Endodermal cell (in vitro differentiated cells): Measurements from ENCODE around the gene RYK. TPM values are rescaled to one million over a fixed set of nuclear protein-coding genes. Genes with fewer than 3 reads are reported as not detected.
"Not testable (repeated sequence)": the region's sequence is repeated elsewhere in the genome, so short reads cannot be mapped to it uniquely, and the experiment has no call there.

ENCODE experiments used
- DNase-seq: peaks from one replicate; pipeline ENCODE4 v3.0.0-alpha.2; 2017
- H3K27ac ChIP-seq: 2 replicates; pipeline ENCODE4 v1.5.1; 2013; ENCODE audit warnings: mild to moderate bottlenecking, low read depth, low read length, moderate library complexity
- H3K27me3 ChIP-seq: 2 replicates; pipeline ENCODE4 v1.6.1; 2013; ENCODE audit warnings: mild to moderate bottlenecking, low read length, moderate library complexity; ENCODE audit not compliant: insufficient read depth, control insufficient read depth, poor library complexity, severe bottlenecking
- H3K36me3 ChIP-seq: 2 replicates; pipeline ENCODE4 v1.7.0; 2013; ENCODE audit warnings: mild to moderate bottlenecking, low read length, moderate library complexity; ENCODE audit not compliant: control insufficient read depth, insufficient read depth
- H3K4me1 ChIP-seq: one replicate; pipeline ENCODE4 v1.7.0; 2013; ENCODE audit warnings: low read length; ENCODE audit not compliant: control insufficient read depth, insufficient read depth
- H3K4me3 ChIP-seq: 2 replicates; pipeline ENCODE4 v1.5.1; 2013; ENCODE audit warnings: mild to moderate bottlenecking, low read length, moderate library complexity
- H3K9ac ChIP-seq: 2 replicates; pipeline ENCODE4 v1.6.1; 2013; ENCODE audit warnings: mild to moderate bottlenecking, low read length, moderate library complexity; ENCODE audit not compliant: poor library complexity, severe bottlenecking; ENCODE audit errors: extremely low read depth
- H3K9me3 ChIP-seq: 2 replicates; pipeline ENCODE4 v1.6.1; 2013; ENCODE audit warnings: mild to moderate bottlenecking, low read length, moderate library complexity; ENCODE audit not compliant: control insufficient read depth
- H3K27ac Mint-ChIP-seq: 2 replicates; pipeline ENCODE4 v1.8.0; 2020; ENCODE audit warnings: mixed read lengths
- H3K27me3 Mint-ChIP-seq: 2 replicates; pipeline ENCODE4 v1.8.0; 2021; ENCODE audit warnings: mild to moderate bottlenecking, mixed read lengths; ENCODE audit not compliant: insufficient read depth
- H3K36me3 Mint-ChIP-seq: 2 replicates; pipeline ENCODE4 v1.8.0; 2020; ENCODE audit warnings: low read depth, mixed read lengths
- H3K4me1 Mint-ChIP-seq: 2 replicates; pipeline ENCODE4 v1.8.0; 2020; ENCODE audit warnings: mixed read lengths
- H3K4me3 Mint-ChIP-seq: 2 replicates; pipeline ENCODE4 v1.8.0; 2020; ENCODE audit warnings: mild to moderate bottlenecking, moderate library complexity, mixed read lengths
- H3K9me3 Mint-ChIP-seq: 2 replicates; pipeline ENCODE4 v1.8.0; 2020; ENCODE audit warnings: mild to moderate bottlenecking, mixed read lengths
- CTCF ChIP-seq: fragments of 200-600 bp; sonication (generic); conservative IDR thresholded peaks from 2 replicates; pipeline ENCODE4 v1.5.0; 2021; ENCODE audit warnings: antibody characterized with exemption, mild to moderate bottlenecking
- WGBS, 2 experiments: methylation state at CpG; one replicate each; pipeline versions ENCODE4 v1.1.5 to v1.1.7; 2013; ENCODE audit warnings: missing lambda C conversion rate in 2 of 2, mixed read lengths in 1 of 2; ENCODE audit not compliant: insufficient coverage in 1 of 2, insufficient read length in 1 of 2; 5-methylcytosine and 5-hydroxymethylcytosine counted together
- total RNA-seq, 2 donors: library from RNA; stranded (reverse); fragmentation: NEBNext Ultra II Directional in 1 of 2; extraction: Animal tissue kit (Norgen Biotek cat#: 25700) in 1 of 2; gene quantifications; 2 replicates in 1 of 2; 3 replicates in 1 of 2; pipeline ENCODE4 v1.2.1, GENCODE V29; 2021

RYK gene
- total RNA-seq, 2 donors from 2014 or later = 79.2 to 85.5 TPM

GRCh38 chr3:134201201-134202130 lies 49.2 kb downstream of the RYK start:
- Mint-ChIP-seq H3K4me3 (no peak overlapping the region), H3K4me1 (peaks cover under 1% of the 10 kb centered on the region), H3K9me3 (peaks cover 7% of the 10 kb centered on the region), H3K27ac (no peak overlapping the region), H3K27me3 (no peaks in the 10 kb centered on the region), H3K36me3 (peaks cover 42% of the 10 kb centered on the region)
- Histone ChIP-seq H3K36me3 (peaks cover 74% of the 10 kb centered on the region), H3K9ac (no peak overlapping the region), H3K27ac (no peak overlapping the region), H3K27me3 (no peaks in the 10 kb centered on the region), H3K4me1 (no peaks in the 10 kb centered on the region), H3K4me3 (no peak overlapping the region), H3K9me3 (peaks cover 15% of the 10 kb centered on the region)
- DNase-seq = no peak
- TF ChIP-seq CTCF = no peak
- WGBS, 2 experiments = 96 to 100% methylated on average over 6 to 8 of the region's 8 CpGs

GRCh38 chr3:134199880-134200279 lies 50.8 kb downstream of the RYK start:
- not testable (repeated sequence) for H3K4me3 ChIP-seq, H3K27me3 ChIP-seq, DNase-seq, H3K4me1 Mint-ChIP-seq, H3K4me3 Mint-ChIP-seq, H3K27ac ChIP-seq, H3K27ac Mint-ChIP-seq, H3K4me1 ChIP-seq, H3K9ac ChIP-seq, H3K9me3 Mint-ChIP-seq, H3K27me3 Mint-ChIP-seq
- Histone ChIP-seq H3K9me3 (peaks cover 15% of the 10 kb centered on the region), H3K36me3 (peaks cover 70% of the 10 kb centered on the region)
- WGBS, 2 experiments = 91 to 100% methylated on average over 1 to 8 of the region's 8 CpGs
- H3K36me3 Mint-ChIP-seq = peaks cover 54% of the 10 kb centered on the region

GRCh38 chr3:134199240-134199639 lies 51.4 kb downstream of the RYK start:
- 94 to 100% methylated on average over 1 to 3 of the region's 3 CpGs for WGBS, 2 experiments
- Mint-ChIP-seq H3K27ac (peak overlapping the region; percentile 41), H3K4me3 (no peak overlapping the region), H3K27me3 (no peaks in the 10 kb centered on the region), H3K36me3 (peaks cover 61% of the 10 kb centered on the region), H3K9me3 (peaks cover 7% of the 10 kb centered on the region), H3K4me1 (no peaks in the 10 kb centered on the region)
- H3K9me3 ChIP-seq = peaks cover 15% of the 10 kb centered on the region
- peak overlapping the region; percentile 19 for H3K27ac ChIP-seq
- H3K36me3 ChIP-seq = peaks cover 72% of the 10 kb centered on the region
- no peaks in the 10 kb centered on the region for H3K4me1 ChIP-seq
- TF ChIP-seq CTCF = no peak
- H3K27me3 ChIP-seq = no peaks in the 10 kb centered on the region
- no peak for DNase-seq
- H3K9ac ChIP-seq = no peak overlapping the region
- H3K4me3 ChIP-seq = no peak overlapping the region
